HepG2 (cell line): ENCODE results near the gene ANKZF1. TPM values are rescaled to one million over a fixed set of nuclear protein-coding genes. Genes with fewer than 3 reads are reported as not detected.

Experiments used
- HHEX ChIP-seq: IDR thresholded peaks from 2 replicates; pipeline ENCODE4 v1.6.1; 2016; ENCODE audit warnings: control low read depth
- MIXL1 ChIP-seq: IDR thresholded peaks from 2 replicates; pipeline ENCODE4 v1.6.1; 2016
- REST ChIP-seq, 2 experiments: IDR thresholded peaks; 2 replicates each; pipeline ENCODE4 v1.6.1; 2011 to 2012; ENCODE audit warnings: low read length in 2 of 2, borderline replicate concordance in 1 of 2, low read depth in 1 of 2, mild to moderate bottlenecking in 1 of 2, moderate library complexity in 1 of 2
- ZNF318 ChIP-seq: sonication (generic); formaldehyde crosslinking; IDR thresholded peaks from 2 replicates; pipeline ENCODE4 v1.4.0; 2020; ENCODE audit warnings: mild to moderate bottlenecking, missing genetic modification reagents
- ZNF556 ChIP-seq: sonication (generic); formaldehyde crosslinking; IDR thresholded peaks from 2 replicates; pipeline ENCODE4 v1.4.0; 2020; ENCODE audit warnings: mild to moderate bottlenecking, missing genetic modification reagents, borderline replicate concordance
- ZNF878 ChIP-seq: sonication (generic); formaldehyde crosslinking; IDR thresholded peaks from 2 replicates; pipeline ENCODE4 v1.8.1; 2023; ENCODE audit warnings: mild to moderate bottlenecking, missing genetic modification reagents, moderate library complexity
- polyA plus RNA-seq, 8 experiments: library from polyadenylated mRNA; depleted of rRNA in 3 of 8; stranded (reverse) in 7 of 8; unstranded in 1 of 8; fragments of >200 nt; fragmentation: Illumina TruSeq in 4 of 8; extraction: Trizol in 4 of 8; gene quantifications; 2 replicates each; pipeline versions ENCODE4 v1.2.1 to v1.2.3, GENCODE V29; 2011 to 2016; ENCODE audit warnings: low read depth in 4 of 8, missing spikeins in 1 of 8, mixed read lengths in 1 of 8; ENCODE audit not compliant: insufficient read depth in 1 of 8
- total RNA-seq, 5 experiments: library from RNA; depleted of rRNA; stranded (reverse); fragments of >200 nt; fragmentation: Illumina TruSeq; extraction: Trizol; gene quantifications; 2 replicates each; pipeline ENCODE4 v1.2.3, GENCODE V29; 2016; ENCODE audit warnings: low read depth in 1 of 5
- TF ChIP-seq, protein P1 (sequence below): sonication (generic); formaldehyde crosslinking; IDR thresholded peaks from 2 replicates; pipeline ENCODE4 v1.9.0; 2021; ENCODE audit warnings: missing genetic modification reagents, mild to moderate bottlenecking, borderline replicate concordance
- TF ChIP-seq, protein P2 (sequence below): sonication (generic); formaldehyde crosslinking; IDR thresholded peaks from 2 replicates; pipeline ENCODE4 v1.4.0; 2020; ENCODE audit warnings: missing genetic modification reagents; ENCODE audit errors: not compliant biosample characterization
- TF ChIP-seq, protein P3 (sequence below): sonication (generic); formaldehyde crosslinking; IDR thresholded peaks from 2 replicates; pipeline ENCODE4 v1.4.0; 2020; ENCODE audit warnings: low read depth, mild to moderate bottlenecking, missing genetic modification reagents
- TF ChIP-seq, protein P4 (sequence below): sonication (generic); formaldehyde crosslinking; IDR thresholded peaks from 2 replicates; pipeline ENCODE4 v1.9.0; 2021; ENCODE audit warnings: missing genetic modification reagents, mild to moderate bottlenecking, borderline replicate concordance

Gene ANKZF1
- total and polyA plus RNA-seq, 2 of the 13 experiments (the other 11 are each of a cell fraction or from before 2014, with no cell fraction given): 25.3 to 128 TPM

DNA sequence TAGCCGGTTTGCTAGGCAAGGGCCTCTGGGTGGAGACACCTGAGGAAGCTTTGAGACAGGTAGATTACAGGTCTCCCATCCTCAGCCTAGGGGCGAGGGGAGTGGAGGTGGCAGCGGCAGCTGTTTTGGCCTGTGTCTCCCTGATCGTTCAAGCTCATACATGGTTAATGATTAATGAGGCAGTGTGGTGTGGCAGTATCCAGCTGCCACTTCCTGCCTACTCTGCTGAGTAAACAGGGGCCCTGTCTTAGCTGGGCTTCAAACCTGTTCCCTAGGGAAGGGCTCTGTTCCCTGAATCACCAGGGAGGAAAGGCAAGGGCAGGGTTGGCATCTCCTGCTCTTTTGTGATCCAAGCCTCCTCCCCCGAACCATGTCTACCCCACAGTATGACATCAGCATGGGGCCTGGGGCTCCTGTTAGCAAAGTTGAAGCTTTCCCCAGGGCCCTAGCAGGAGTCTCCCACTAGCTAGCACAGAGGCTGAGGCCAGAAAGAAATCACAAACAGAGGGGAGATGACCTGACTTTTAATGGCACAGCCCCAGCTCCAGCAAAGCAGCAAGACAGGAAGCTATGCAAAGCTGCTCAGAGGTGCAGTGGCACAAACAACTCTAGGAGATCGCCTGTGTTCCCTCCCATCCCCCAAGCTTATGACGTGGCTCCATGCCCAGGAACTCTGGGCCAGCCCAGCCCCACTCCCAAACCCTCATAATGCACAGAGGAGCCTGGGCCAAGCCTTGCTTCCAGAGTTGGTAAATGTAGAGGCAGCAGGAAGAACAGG, 19.8 kb downstream of the ANKZF1 start (continued):
- TF ChIP-seq REST (IDR thresholded peaks at IDR 0.05; ENCODE audit: borderline replicate concordance in 1 of 2, low read depth in 1 of 2, low read length in 2 of 2): peak in 1 of 2 experiments; percentile 24; a peak in 1 of 4 replicates
- TF ChIP-seq, protein P1, sequence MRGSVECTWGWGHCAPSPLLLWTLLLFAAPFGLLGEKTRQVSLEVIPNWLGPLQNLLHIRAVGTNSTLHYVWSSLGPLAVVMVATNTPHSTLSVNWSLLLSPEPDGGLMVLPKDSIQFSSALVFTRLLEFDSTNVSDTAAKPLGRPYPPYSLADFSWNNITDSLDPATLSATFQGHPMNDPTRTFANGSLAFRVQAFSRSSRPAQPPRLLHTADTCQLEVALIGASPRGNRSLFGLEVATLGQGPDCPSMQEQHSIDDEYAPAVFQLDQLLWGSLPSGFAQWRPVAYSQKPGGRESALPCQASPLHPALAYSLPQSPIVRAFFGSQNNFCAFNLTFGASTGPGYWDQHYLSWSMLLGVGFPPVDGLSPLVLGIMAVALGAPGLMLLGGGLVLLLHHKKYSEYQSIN (CRISPR knock-in tag): no peak
- no peak for TF ChIP-seq HHEX
- TF ChIP-seq, protein P2, sequence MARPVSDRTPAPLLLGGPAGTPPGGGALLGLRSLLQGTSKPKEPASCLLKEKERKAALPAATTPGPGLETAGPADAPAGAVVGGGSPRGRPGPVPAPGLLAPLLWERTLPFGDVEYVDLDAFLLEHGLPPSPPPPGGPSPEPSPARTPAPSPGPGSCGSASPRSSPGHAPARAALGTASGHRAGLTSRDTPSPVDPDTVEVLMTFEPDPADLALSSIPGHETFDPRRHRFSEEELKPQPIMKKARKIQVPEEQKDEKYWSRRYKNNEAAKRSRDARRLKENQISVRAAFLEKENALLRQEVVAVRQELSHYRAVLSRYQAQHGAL (CRISPR knock-in tag): no peak
- TF ChIP-seq, protein P3, sequence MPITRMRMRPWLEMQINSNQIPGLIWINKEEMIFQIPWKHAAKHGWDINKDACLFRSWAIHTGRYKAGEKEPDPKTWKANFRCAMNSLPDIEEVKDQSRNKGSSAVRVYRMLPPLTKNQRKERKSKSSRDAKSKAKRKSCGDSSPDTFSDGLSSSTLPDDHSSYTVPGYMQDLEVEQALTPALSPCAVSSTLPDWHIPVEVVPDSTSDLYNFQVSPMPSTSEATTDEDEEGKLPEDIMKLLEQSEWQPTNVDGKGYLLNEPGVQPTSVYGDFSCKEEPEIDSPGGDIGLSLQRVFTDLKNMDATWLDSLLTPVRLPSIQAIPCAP (CRISPR knock-in tag): no peak
- TF ChIP-seq ZNF556: peak; percentile 91
- TF ChIP-seq MIXL1 (CRISPR knock-in tag): peak; percentile 91
- TF ChIP-seq ZNF878 (CRISPR knock-in tag): peak; percentile 82; the same call in 1 of the 2 replicates
- peak; percentile 28; the same call in 1 of the 2 replicates for TF ChIP-seq ZNF318 (CRISPR knock-in tag)
- TF ChIP-seq, protein P4, sequence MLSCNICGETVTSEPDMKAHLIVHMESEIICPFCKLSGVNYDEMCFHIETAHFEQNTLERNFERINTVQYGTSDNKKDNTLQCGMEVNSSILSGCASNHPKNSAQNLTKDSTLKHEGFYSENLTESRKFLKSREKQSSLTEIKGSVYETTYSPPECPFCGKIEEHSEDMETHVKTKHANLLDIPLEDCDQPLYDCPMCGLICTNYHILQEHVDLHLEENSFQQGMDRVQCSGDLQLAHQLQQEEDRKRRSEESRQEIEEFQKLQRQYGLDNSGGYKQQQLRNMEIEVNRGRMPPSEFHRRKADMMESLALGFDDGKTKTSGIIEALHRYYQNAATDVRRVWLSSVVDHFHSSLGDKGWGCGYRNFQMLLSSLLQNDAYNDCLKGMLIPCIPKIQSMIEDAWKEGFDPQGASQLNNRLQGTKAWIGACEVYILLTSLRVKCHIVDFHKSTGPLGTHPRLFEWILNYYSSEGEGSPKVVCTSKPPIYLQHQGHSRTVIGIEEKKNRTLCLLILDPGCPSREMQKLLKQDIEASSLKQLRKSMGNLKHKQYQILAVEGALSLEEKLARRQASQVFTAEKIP: no peak
